CD4-positive, alpha-beta T cell (primary cell): ENCODE measurements around the gene CCNQ. TPM values are rescaled to one million over a fixed set of nuclear protein-coding genes. Genes with fewer than 3 reads are reported as not detected.

Experiments used
- ATAC-seq: fragments of 200-7000 bp; cut with Tn5 transposase; one replicate; pipeline ENCODE4 v1.10.0; 2022; ENCODE audit warnings: mild to moderate bottlenecking; ENCODE audit not compliant: poor library complexity
- CTCF ChIA-PET: fragments of 350-600 bp; sonication (Branson Sonifier 250); formaldehyde crosslinking; loops from one replicate; lab custom pipeline; 2021; ENCODE audit warnings: antibody characterized with exemption, inconsistent platforms; lab: Charles Lee
- POLR2A ChIA-PET: fragments of 350-600 bp; sonication (Branson Sonifier 250); formaldehyde crosslinking; loops from one replicate; lab custom pipeline; 2021; ENCODE audit warnings: antibody characterized with exemption, inconsistent platforms; lab: Charles Lee
- DNase-seq, 14 experiments: peaks; one replicate each; pipeline ENCODE4 v3.0.0-alpha.2; 2013 to 2020; ENCODE audit warnings: mixed read lengths in 2 of 14
- H3K27ac ChIP-seq, 2 donors: one replicate each; pipeline versions ENCODE4 v1.5.1 to v1.7.0; 2013; ENCODE audit warnings: low read length in 2 of 2, low read depth in 1 of 2, mild to moderate bottlenecking in 1 of 2
- H3K27me3 ChIP-seq, 2 experiments: 1 replicate in 1 of 2; 2 replicates in 1 of 2; pipeline versions ENCODE4 v1.6.1 to v1.7.0; 2013; ENCODE audit warnings: low read length in 2 of 2, control low read depth in 1 of 2, mild to moderate bottlenecking in 1 of 2, moderate library complexity in 1 of 2; ENCODE audit not compliant: insufficient read depth in 2 of 2, control insufficient read depth in 1 of 2
- H3K36me3 ChIP-seq: one replicate; pipeline ENCODE4 v1.6.1; 2013; ENCODE audit warnings: low read length, control low read depth; ENCODE audit not compliant: insufficient read depth
- H3K4me1 ChIP-seq: one replicate; pipeline ENCODE4 v1.6.1; 2013; ENCODE audit warnings: low read length, control low read depth; ENCODE audit not compliant: insufficient read depth
- H3K4me3 ChIP-seq: one replicate; pipeline ENCODE4 v1.5.1; 2013; ENCODE audit warnings: mild to moderate bottlenecking, low read length, moderate library complexity
- H3K9me3 ChIP-seq, 2 experiments: 1 replicate in 1 of 2; 2 replicates in 1 of 2; pipeline versions ENCODE4 v1.6.1 to v1.7.0; 2013; ENCODE audit warnings: low read length in 2 of 2, mild to moderate bottlenecking in 2 of 2, control low read depth in 1 of 2, moderate library complexity in 1 of 2; ENCODE audit not compliant: control insufficient read depth in 1 of 2, insufficient read depth in 1 of 2
- H3K27ac Mint-ChIP-seq: one replicate; pipeline ENCODE4 v1.8.0; 2020; ENCODE audit warnings: mixed read lengths
- H3K27me3 Mint-ChIP-seq: one replicate; pipeline ENCODE4 v1.8.0; 2021; ENCODE audit warnings: mixed read lengths
- H3K36me3 Mint-ChIP-seq: one replicate; pipeline ENCODE4 v1.8.0; 2021; ENCODE audit warnings: low read depth, mixed read lengths
- H3K4me1 Mint-ChIP-seq: one replicate; pipeline ENCODE4 v1.8.0; 2021; ENCODE audit warnings: low read depth, mixed read lengths
- H3K4me3 Mint-ChIP-seq: one replicate; pipeline ENCODE4 v1.8.0; 2020; ENCODE audit warnings: mild to moderate bottlenecking, mixed read lengths
- H3K9me3 Mint-ChIP-seq: one replicate; pipeline ENCODE4 v1.8.0; 2020; ENCODE audit warnings: mixed read lengths
- CTCF ChIP-seq: fragments of 200-600 bp; IDR thresholded peaks from one replicate; pipeline ENCODE4 v1.8.0; 2022; ENCODE audit warnings: antibody characterized with exemption, mild to moderate bottlenecking
- intact Hi-C, 2 experiments: fragments of 100-400 bp; cut with DNase I in 1 of 2; cut with micrococcal nuclease in 1 of 2; formaldehyde crosslinking; loops; one replicate each; pipeline versions ENCODE4 v1.15.1 to v1.9.0; 2023 to 2025; cut with DNase I, micrococcal nuclease
- total RNA-seq, 174 experiments: library from RNA in 2 of 174; stranded (reverse) in 2 of 174; gene quantifications; one replicate each; pipeline ENCODE4 v1.2.3 and lab custom pipeline; 2021 to 2026

Gene CCNQ
- total RNA-seq, 2 experiments from 2014 or later = 13.9 to 14.1 TPM

- no peaks in the 10 kb centered on the region for H3K9me3 Mint-ChIP-seq
- Histone ChIP-seq H3K27ac (no peak overlapping the region), H3K9me3 (no peaks in the 10 kb centered on the region), H3K27me3 (no peaks in the 10 kb centered on the region), H3K36me3 (peaks cover 48% of the 10 kb centered on the region), H3K4me3 (no peak overlapping the region), H3K4me1 (no peaks in the 10 kb centered on the region)
- ATAC-seq (no peak), DNase-seq (no peak)
- no peaks in the 10 kb centered on the region for H3K4me1 Mint-ChIP-seq
- H3K36me3 Mint-ChIP-seq = peaks cover 43% of the 10 kb centered on the region
- no peaks in the 10 kb centered on the region for H3K27me3 Mint-ChIP-seq
- intact Hi-C loops = no loop called here
- H3K4me3 Mint-ChIP-seq = no peak overlapping the region
- no peak overlapping the region for H3K27ac Mint-ChIP-seq
- TF ChIP-seq CTCF = no peak
- CTCF ChIA-PET = no interaction called here
- POLR2A ChIA-PET = no interaction called here
Observed at GRCh38 chrX:153588782-153589446, 10.0 kb downstream of the CCNQ start.

- H3K4me1 ChIP-seq = peaks cover 7% of the 10 kb centered on the region
- Mint-ChIP-seq H3K36me3 (peaks cover 36% of the 10 kb centered on the region), H3K9me3 (no peaks in the 10 kb centered on the region), H3K27me3 (no peaks in the 10 kb centered on the region), H3K4me1 (peaks cover 7% of the 10 kb centered on the region), H3K4me3 (no peak overlapping the region), H3K27ac (no peak overlapping the region)
- H3K27ac ChIP-seq = no peak overlapping the region
- ChIA-PET POLR2A (no interaction called here), CTCF (no interaction called here)
- H3K36me3 ChIP-seq = peaks cover 41% of the 10 kb centered on the region
- no peak overlapping the region for H3K4me3 ChIP-seq
- no peaks in the 10 kb centered on the region for H3K9me3 ChIP-seq
- no peaks in the 10 kb centered on the region for H3K27me3 ChIP-seq
- TF ChIP-seq CTCF = no peak
- intact Hi-C loops = no loop called here
- no peak for DNase-seq
- ATAC-seq = no peak
Observed at GRCh38 chrX:153588021-153588781, 10.7 kb downstream of the CCNQ start.

GRCh38 chrX:153587342-153587741, 11.6 kb downstream of the CCNQ start:
- TF ChIP-seq CTCF = no peak
- Mint-ChIP-seq H3K9me3 (no peaks in the 10 kb centered on the region), H3K27me3 (no peaks in the 10 kb centered on the region), H3K27ac (no peak overlapping the region), H3K4me1 (peaks cover 15% of the 10 kb centered on the region), H3K4me3 (no peak overlapping the region), H3K36me3 (peaks cover 29% of the 10 kb centered on the region)
- ChIA-PET CTCF (no interaction called here), POLR2A (no interaction called here)
- Histone ChIP-seq H3K9me3 (no peaks in the 10 kb centered on the region), H3K4me1 (peaks cover 14% of the 10 kb centered on the region), H3K36me3 (peaks cover 34% of the 10 kb centered on the region), H3K27me3 (no peaks in the 10 kb centered on the region), H3K4me3 (no peak overlapping the region), H3K27ac (no peak overlapping the region)
- DNase-seq (no peak), ATAC-seq (no peak)
- intact Hi-C loops = no loop called here
